GM21515 (cell line): Measurements from ENCODE around the gene NEGR1.

Experiments used
- ATAC-seq: cut with Tn5 transposase; IDR thresholded peaks from one replicate; pipeline ENCODE4 v1.9.1; 2021; ENCODE audit not compliant: unreplicated experiment

Gene NEGR1

GRCh38 chr1:71589005-71589404, 693.3 kb downstream of the NEGR1 start:
- no peak for ATAC-seq

- no peak for ATAC-seq
These were observed 694.4 kb downstream of the NEGR1 start for GRCh38 chr1:71587961-71588360.

GRCh38 chr1:71586030-71586429, 696.3 kb downstream of the NEGR1 start:
- no peak for ATAC-seq

- ATAC-seq: no peak
These were observed 698.6 kb downstream of the NEGR1 start for GRCh38 chr1:71583756-71584155.

GRCh38 chr1:71582673-71583072, 699.7 kb downstream of the NEGR1 start:
- ATAC-seq: no peak

GRCh38 chr1:71577451-71578131, 704.7 kb downstream of the NEGR1 start:
- no peak for ATAC-seq

- ATAC-seq: no peak
These were observed 710.3 kb downstream of the NEGR1 start for GRCh38 chr1:71572038-71572437.

GRCh38 chr1:71566413-71566812, 715.9 kb downstream of the NEGR1 start:
- no peak for ATAC-seq

GRCh38 chr1:71565831-71566230, 716.5 kb downstream of the NEGR1 start:
- no peak for ATAC-seq

- no peak for ATAC-seq
These were observed 717.1 kb downstream of the NEGR1 start for GRCh38 chr1:71565262-71565661.

- ATAC-seq: no peak
These were observed 720.0 kb downstream of the NEGR1 start for GRCh38 chr1:71562298-71562697.

- ATAC-seq: no peak
These were observed 720.6 kb downstream of the NEGR1 start for GRCh38 chr1:71561729-71562128.

GRCh38 chr1:71561206-71561605, 721.1 kb downstream of the NEGR1 start:
- ATAC-seq: no peak

- no peak for ATAC-seq
These were observed 722.5 kb downstream of the NEGR1 start for GRCh38 chr1:71559880-71560279.

- no peak for ATAC-seq
These were observed 725.2 kb downstream of the NEGR1 start for GRCh38 chr1:71557138-71557537.

GRCh38 chr1:71548398-71548890, 733.9 kb downstream of the NEGR1 start:
- no peak for ATAC-seq

GRCh38 chr1:71542155-71542554, 740.2 kb downstream of the NEGR1 start:
- no peak for ATAC-seq

- no peak for ATAC-seq
These were observed 748.4 kb downstream of the NEGR1 start for GRCh38 chr1:71533950-71534349.

- ATAC-seq: no peak
These were observed 750.0 kb downstream of the NEGR1 start for GRCh38 chr1:71532343-71532742.

- ATAC-seq: no peak
These were observed 755.5 kb downstream of the NEGR1 start for GRCh38 chr1:71526824-71527223.

GRCh38 chr1:71522721-71523120, 759.6 kb downstream of the NEGR1 start:
- ATAC-seq: no peak

GRCh38 chr1:71521655-71522264, 760.6 kb downstream of the NEGR1 start:
- ATAC-seq: no peak

GRCh38 chr1:71511505-71511904, 770.8 kb downstream of the NEGR1 start:
- no peak for ATAC-seq
